ENCODE data around the gene CCER1.

The CCER1 gene

GRCh38 chr12:90916516-90916915 lies 38.5 kb downstream of the CCER1 start:
- DNase-seq = no peak

- DNase-seq = no peak
These were observed 39.6 kb downstream of the CCER1 start for GRCh38 chr12:90915353-90915752.

GRCh38 chr12:90910958-90911357 lies 44.0 kb downstream of the CCER1 start:
- DNase-seq = no peak

- peak; percentile 21 for DNase-seq
These were observed 45.8 kb downstream of the CCER1 start for GRCh38 chr12:90909069-90909770.

GRCh38 chr12:90908465-90908864 lies 46.5 kb downstream of the CCER1 start:
- DNase-seq = peak; percentile 13

- no peak for DNase-seq
These were observed 49.1 kb downstream of the CCER1 start for GRCh38 chr12:90905691-90906370.

GRCh38 chr12:90902596-90902995 lies 52.4 kb downstream of the CCER1 start:
- DNase-seq = no peak
